ENCODE results near the gene UBE2J1.

Gene UBE2J1

DNA sequence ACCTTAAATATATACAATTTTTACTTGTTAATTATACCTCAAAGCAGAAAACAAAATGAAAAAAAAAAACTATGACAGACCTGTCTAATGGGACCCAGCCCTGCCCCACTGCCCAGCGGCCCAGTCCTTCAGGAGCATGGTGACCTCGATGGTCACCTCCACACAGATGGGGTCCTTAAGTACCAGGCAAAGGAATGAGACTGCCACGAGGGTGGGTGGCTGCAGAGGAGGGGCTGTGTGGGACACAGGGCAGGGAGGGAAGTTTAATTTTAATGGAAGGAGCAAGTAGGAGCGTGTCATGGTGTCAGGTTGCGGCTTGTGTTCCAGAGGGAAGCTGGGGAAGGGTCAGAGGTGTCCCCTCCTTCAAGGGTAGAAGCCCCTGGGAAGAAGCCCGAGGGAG, 66.0 kb downstream of the UBE2J1 start:
- DNase-seq: no peak

DNA sequence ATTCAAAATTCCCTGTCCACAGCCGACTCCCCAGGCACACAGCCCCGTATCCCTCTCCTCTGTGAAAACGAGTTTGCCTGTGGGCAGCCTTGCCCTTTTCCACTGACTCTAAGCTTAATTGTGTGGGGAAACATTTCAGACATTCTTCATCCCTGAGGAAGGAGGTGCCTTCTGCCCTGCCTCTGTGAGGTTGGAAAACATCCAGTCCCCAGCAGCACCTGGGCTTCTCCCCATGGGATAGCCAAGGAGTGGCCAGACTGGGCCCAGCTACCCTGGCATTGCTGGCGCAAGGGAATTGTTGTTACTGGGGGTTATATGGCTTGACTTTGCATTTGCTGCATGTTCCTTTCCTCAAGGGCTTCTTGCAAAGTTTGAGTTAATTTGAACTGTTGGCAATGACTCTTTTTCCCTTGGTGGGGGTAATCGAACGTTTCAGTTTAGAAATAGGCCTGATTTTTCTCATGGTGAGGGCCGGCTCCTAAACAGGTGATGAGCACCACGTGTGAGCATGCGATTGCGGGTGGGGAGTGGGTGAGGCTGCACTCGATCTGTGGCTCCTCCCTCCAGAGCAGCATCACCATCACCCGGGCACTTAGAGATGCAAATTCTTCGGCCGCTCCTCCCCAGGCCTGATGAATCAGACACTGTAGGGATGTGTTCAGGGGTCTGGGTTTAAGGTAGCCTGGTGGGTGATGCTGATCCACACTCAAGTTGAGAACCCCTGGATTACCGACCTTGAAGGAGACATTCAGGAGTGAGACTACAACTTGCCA, 67.4 kb downstream of the UBE2J1 start:
- DNase-seq: no peak

DNA sequence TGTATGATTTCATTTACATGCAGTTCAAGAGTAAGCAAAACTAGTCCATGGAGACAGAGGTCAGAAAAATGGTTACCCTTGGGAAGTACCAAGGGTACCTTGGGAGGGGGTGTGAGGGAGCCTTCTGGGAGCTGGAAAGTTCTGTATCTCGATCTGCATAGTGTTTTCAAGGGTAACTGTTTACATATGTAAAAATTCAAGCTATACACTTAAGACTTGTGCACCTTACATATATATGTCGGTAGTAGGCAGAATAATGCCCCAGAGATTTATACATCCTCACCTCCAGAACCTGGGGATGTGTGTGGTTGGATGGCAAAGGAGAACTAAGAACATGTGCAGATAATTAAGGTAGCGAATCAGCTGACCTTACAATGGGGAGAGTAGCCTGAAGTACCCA, 68.4 kb downstream of the UBE2J1 start:
- DNase-seq: no peak

DNA sequence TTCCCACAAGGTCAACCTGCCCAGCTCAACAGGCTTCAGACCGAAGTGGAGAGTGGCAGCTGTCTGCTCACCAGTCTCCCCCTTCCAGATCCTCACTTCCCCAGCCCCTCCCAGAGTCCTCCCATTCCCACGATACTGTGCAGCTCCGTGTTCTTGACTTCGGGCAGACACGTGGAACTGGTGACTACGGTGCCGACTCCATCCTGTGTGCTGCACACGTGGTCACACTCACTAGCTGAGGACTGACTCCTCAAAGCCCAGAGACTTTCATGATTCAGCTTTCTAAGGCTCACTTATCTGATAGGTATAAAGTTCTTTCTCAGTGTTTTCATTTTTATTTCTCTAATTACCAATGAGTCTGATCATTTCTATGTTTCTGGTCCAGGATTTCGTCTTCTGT, 69.8 kb downstream of the UBE2J1 start:
- DNase-seq: no peak

DNA sequence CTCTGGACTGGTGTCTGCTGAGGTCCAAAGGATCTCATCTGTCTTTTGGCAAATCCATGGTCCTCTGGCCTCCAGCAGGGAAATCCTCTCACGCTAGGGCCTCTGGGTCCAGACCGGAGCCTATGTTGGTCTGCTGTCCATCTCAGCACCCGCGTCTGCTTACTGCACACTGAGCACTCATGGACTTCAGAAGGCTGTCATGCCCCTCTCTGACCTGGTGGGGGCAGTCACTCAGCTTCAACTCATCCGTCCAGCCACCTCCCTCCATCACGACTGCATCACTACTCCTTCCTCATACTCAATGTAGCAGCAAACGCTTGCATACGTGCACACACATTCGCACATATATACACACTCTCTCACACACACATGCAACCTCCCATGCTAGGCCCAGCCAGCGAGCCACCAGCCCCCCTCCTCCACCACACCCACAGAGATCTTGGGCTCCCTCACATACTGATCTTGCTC, 70.7 kb downstream of the UBE2J1 start:
- DNase-seq: no peak

DNA sequence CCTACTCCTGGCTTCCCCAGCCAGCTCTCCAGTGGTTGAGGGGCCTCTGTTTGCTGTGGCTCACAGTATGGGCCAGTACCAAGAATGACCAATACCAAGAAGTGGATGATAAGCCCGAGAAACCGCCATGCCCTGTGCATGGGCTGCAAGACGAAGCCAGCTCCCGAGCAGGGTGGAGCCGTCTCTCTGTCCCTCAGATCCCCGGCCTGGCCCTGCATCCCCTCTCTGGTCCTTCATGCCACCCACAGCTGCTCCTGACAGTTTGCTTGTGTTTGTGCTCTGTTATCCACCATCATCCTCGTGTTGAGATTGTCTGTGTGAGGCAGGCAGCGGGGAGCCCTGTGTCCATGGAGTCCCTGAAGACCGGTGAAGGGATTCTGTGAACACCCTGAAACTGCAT, 73.6 kb downstream of the UBE2J1 start:
- DNase-seq: no peak

Data from NCI-H526 treated with DMSO at 0.1 percent for 48 hours (cell line).